Measurements from ENCODE around the gene NHEJ1. TPM values are rescaled to one million over a fixed set of nuclear protein-coding genes. Genes with fewer than 3 reads are reported as not detected.

The NHEJ1 gene
- total RNA-seq, result 1 to 10 TPM; 8.9 to 9.3 TPM

GRCh38 chr2:219160186-219161017 lies at the start of gene NHEJ1:
Gene NHEJ1 (minus strand): TSS chr2:219160815. CDS start chr2:219158362, 2,453 bp downstream.
- WGBS, 2 donors, result 0 to 1% methylated on average over 17 to 70 of the region's 70 CpGs
- intact Hi-C loops (cut with DNase I), result loop anchor here (5.0 to 10.0 kb wide), 2 partner anchors 142 to 214 kb away; no protein-coding TSS in a partner anchor
- peak; percentile 36 to 71 (median 58) for TF ChIP-seq POLR2A (IDR thresholded peaks at IDR 0.05)
- TF ChIP-seq CTCF (IDR thresholded peaks at IDR 0.05), result peak; percentile 93 to 99 (median 97)

GRCh38 chr2:219209236-219210195 lies 48.9 kb upstream of the NHEJ1 start:
- peaks cover 0 to 3% of the 10 kb centered on the region in 2 donors for H3K36me3 ChIP-seq (replicated peaks in 1 of 2; ENCODE audit: insufficient read depth in 1 of 2, low read depth in 2 of 2)
- H3K4me1 ChIP-seq, result peaks cover 19% of the 10 kb centered on the region
- no peaks in the 10 kb centered on the region for H3K27me3 ChIP-seq
- ATAC-seq (no peak), DNase-seq (no peak)
- TF ChIP-seq POLR2A (IDR thresholded peaks at IDR 0.05), result no peak
- TF ChIP-seq CTCF (IDR thresholded peaks at IDR 0.05), result no peak
- no peak overlapping the region for H3K4me3 ChIP-seq
- no peaks in the 10 kb centered on the region for H3K9me3 ChIP-seq
- intact Hi-C loops (cut with DNase I), result no loop called here
- no peak overlapping the region for H3K27ac ChIP-seq
- 80 to 84% methylated on average over 17 to 18 of the region's 18 CpGs for WGBS, 2 donors

More at GRCh38 chr2:219160186-219161017, at the start of gene NHEJ1:
- H3K4me1 ChIP-seq, result peaks cover 14% of the 10 kb centered on the region
- H3K36me3 ChIP-seq (replicated peaks in 1 of 2; ENCODE audit: insufficient read depth in 1 of 2, low read depth in 2 of 2), result no peaks in the 10 kb centered on the region
- peak; percentile 96 for ATAC-seq
- H3K4me3 ChIP-seq, result peak within 1 kb of the TSS; percentile 27 to 64
- H3K9me3 ChIP-seq, result no peaks in the 10 kb centered on the region
- peak; percentile 97 to 99 (median 97) for DNase-seq
- peak within 1 kb of the TSS; percentile 92 to 97 (median 96) for H3K27ac ChIP-seq
- H3K27me3 ChIP-seq, result no peaks in the 10 kb centered on the region

GRCh38 chr2:219207884-219208740 lies 47.5 kb upstream of the NHEJ1 start:
- H3K27me3 ChIP-seq, result no peaks in the 10 kb centered on the region
- ATAC-seq (no peak), DNase-seq (no peak)
- intact Hi-C loops (cut with DNase I), result no loop called here
- H3K27ac ChIP-seq, result peak overlapping the region in 2 of 4 donors; percentile 95 to 98
- no peaks in the 10 kb centered on the region for H3K9me3 ChIP-seq
- WGBS, 2 donors, result 72 to 81% methylated on average over 16 to 17 of the region's 17 CpGs
- H3K36me3 ChIP-seq (replicated peaks in 1 of 2; ENCODE audit: insufficient read depth in 1 of 2, low read depth in 2 of 2), result peaks cover 0 to 3% of the 10 kb centered on the region in 2 donors
- H3K4me1 ChIP-seq, result peaks cover 19% of the 10 kb centered on the region
- H3K4me3 ChIP-seq, result no peak overlapping the region
- no peak for TF ChIP-seq CTCF (IDR thresholded peaks at IDR 0.05)
- TF ChIP-seq POLR2A (IDR thresholded peaks at IDR 0.05), result no peak

GRCh38 chr2:219207134-219207883 lies 46.7 kb upstream of the NHEJ1 start:
- Histone ChIP-seq H3K4me3 (peak overlapping the region; percentile 51 to 53), H3K27me3 (no peaks in the 10 kb centered on the region), H3K9me3 (no peaks in the 10 kb centered on the region), H3K27ac (peak overlapping the region; percentile 78 to 98 (median 94)), H3K4me1 (peaks cover 19% of the 10 kb centered on the region), H3K36me3 (replicated peaks in 1 of 2; ENCODE audit: insufficient read depth in 1 of 2, low read depth in 2 of 2) (peaks cover 0 to 1% of the 10 kb centered on the region in 2 donors)
- WGBS, 2 donors, result 13 to 19% methylated on average over 20 to 21 of the region's 22 CpGs
- DNase-seq (peak in 1 of 4 donors; percentile 10), ATAC-seq (no peak)
- intact Hi-C loops (cut with DNase I), result no loop called here
- TF ChIP-seq POLR2A (IDR thresholded peaks at IDR 0.05), result no peak
- no peak for TF ChIP-seq CTCF (IDR thresholded peaks at IDR 0.05)

Data from body of pancreas (tissue), 4 donors.